GM12878 (cell line): ENCODE data around the gene SNPH. TPM values are rescaled to one million over a fixed set of nuclear protein-coding genes. Genes with fewer than 3 reads are reported as not detected.

Experiments used
- CBFB ChIP-seq: IDR thresholded peaks from 2 replicates; pipeline ENCODE4 v1.6.1; 2016; ENCODE audit warnings: antibody characterized with exemption, low read depth
- CHD4 ChIP-seq: fragments of 200-600 bp; sonication (generic); IDR thresholded peaks from 2 replicates; pipeline ENCODE4 v1.6.1; 2016; ENCODE audit warnings: mild to moderate bottlenecking
- E4F1 ChIP-seq: fragments of 450-650 bp; IDR thresholded peaks from 2 replicates; pipeline ENCODE4 v1.6.1; 2018; ENCODE audit warnings: borderline replicate concordance, mild to moderate bottlenecking; ENCODE audit not compliant: partially characterized antibody
- ELK1 ChIP-seq: IDR thresholded peaks from 2 replicates; pipeline ENCODE4 v1.6.1; 2012; ENCODE audit warnings: low read depth, low read length, improper control_type of control experiment
- ESRRA ChIP-seq: IDR thresholded peaks from 2 replicates; pipeline ENCODE4 v1.6.1; 2012; ENCODE audit warnings: mild to moderate bottlenecking, low read length, improper control_type of control experiment
- HDGF ChIP-seq: fragments of 450-650 bp; IDR thresholded peaks from 2 replicates; pipeline ENCODE4 v1.6.1; 2016; ENCODE audit warnings: antibody characterized with exemption
- IKZF1 ChIP-seq: fragments of 450-650 bp; conservative IDR thresholded peaks from 2 replicates; pipeline ENCODE4 v1.6.1; 2017; ENCODE audit warnings: antibody characterized with exemption, mild to moderate bottlenecking
- JUND ChIP-seq: IDR thresholded peaks from 2 replicates; pipeline ENCODE4 v1.6.1; 2012; ENCODE audit warnings: low read depth, mild to moderate bottlenecking, low read length, improper control_type of control experiment, moderate library complexity
- KLF5 ChIP-seq: fragments of 450-650 bp; IDR thresholded peaks from 2 replicates; pipeline ENCODE4 v1.6.1; 2014; ENCODE audit warnings: mild to moderate bottlenecking; ENCODE audit not compliant: partially characterized antibody
- MEF2A ChIP-seq: IDR thresholded peaks from 2 replicates; pipeline ENCODE4 v1.6.1; 2011; ENCODE audit warnings: low read depth, mild to moderate bottlenecking, low read length, moderate library complexity; ENCODE audit not compliant: insufficient read depth
- MYB ChIP-seq: fragments of 150-350 bp; IDR thresholded peaks from 2 replicates; pipeline ENCODE4 v1.6.1; 2014; ENCODE audit warnings: mild to moderate bottlenecking, low read depth, low read length, borderline replicate concordance
- MYC ChIP-seq: IDR thresholded peaks from 2 replicates; pipeline ENCODE4 v1.6.1; 2011; ENCODE audit warnings: mild to moderate bottlenecking, low read length, moderate library complexity, inconsistent platforms; ENCODE audit not compliant: insufficient read depth, insufficient replicate concordance, insufficient read length, severe bottlenecking
- NFIC ChIP-seq: IDR thresholded peaks from 2 replicates; pipeline ENCODE4 v1.6.1; 2012; ENCODE audit warnings: low read depth, mild to moderate bottlenecking, inconsistent platforms, low read length, moderate library complexity
- NFXL1 ChIP-seq: fragments of 450-650 bp; IDR thresholded peaks from 2 replicates; pipeline ENCODE4 v1.6.1; 2017; ENCODE audit warnings: antibody characterized with exemption, mild to moderate bottlenecking, borderline replicate concordance
- NR2C1 ChIP-seq: fragments of 450-650 bp; IDR thresholded peaks from 2 replicates; pipeline ENCODE4 v1.6.1; 2017; ENCODE audit warnings: antibody characterized with exemption, mild to moderate bottlenecking, moderate library complexity
- NRF1 ChIP-seq: conservative IDR thresholded peaks from 2 replicates; pipeline ENCODE4 v1.6.1; 2011; ENCODE audit warnings: mild to moderate bottlenecking, low read depth, low read length, improper control_type of control experiment
- POLR2AphosphoS2 ChIP-seq: IDR thresholded peaks from 2 replicates; pipeline ENCODE4 v1.6.1; 2011; ENCODE audit warnings: low read depth, mild to moderate bottlenecking, low read length, improper control_type of control experiment, moderate library complexity
- POU2F2 ChIP-seq: IDR thresholded peaks from 3 replicates; pipeline ENCODE4 v1.6.1; 2011; ENCODE audit warnings: low read depth, mild to moderate bottlenecking, low read length, borderline replicate concordance
- RFX5 ChIP-seq: IDR thresholded peaks from 2 replicates; pipeline ENCODE4 v1.6.1; 2011; ENCODE audit warnings: low read depth, low read length, improper control_type of control experiment
- SMAD1 ChIP-seq: fragments of 450-650 bp; IDR thresholded peaks from 2 replicates; pipeline ENCODE4 v1.6.1; 2018; ENCODE audit warnings: mild to moderate bottlenecking, low read depth; ENCODE audit not compliant: partially characterized antibody
- YY1 ChIP-seq: IDR thresholded peaks from 2 replicates; pipeline ENCODE4 v1.6.1; 2011; ENCODE audit warnings: low read depth, mild to moderate bottlenecking, low read length
- ZNF592 ChIP-seq: fragments of 450-650 bp; IDR thresholded peaks from 2 replicates; pipeline ENCODE4 v1.6.1; 2017; ENCODE audit warnings: mild to moderate bottlenecking, moderate library complexity
- polyA plus RNA-seq, 11 experiments: library from polyadenylated mRNA; depleted of rRNA in 4 of 11; unstranded in 6 of 11; stranded (reverse) in 5 of 11; fragments of >200 nt; fragmentation: Nextera tagmentation in 4 of 11; fragmentation: Illumina TruSeq in 1 of 11; extraction: Ambion mirVana in 4 of 11; extraction: Trizol in 1 of 11; gene quantifications; 1 replicate in 1 of 11; 2 replicates in 10 of 11; pipeline versions ENCODE4 v1.2.1 to v1.2.3, GENCODE V29; 2011 to 2016; ENCODE audit warnings: inconsistent platforms in 2 of 11, missing spikeins in 2 of 11, low read depth in 1 of 11
- total RNA-seq, 4 experiments: library from RNA; depleted of rRNA in 3 of 4; stranded (reverse); fragments of >200 nt in 3 of 4; fragmentation: Illumina TruSeq in 1 of 4; extraction: Trizol in 1 of 4; gene quantifications; 2 replicates each; pipeline versions ENCODE4 v1.2.1 to v1.2.3, GENCODE V29; 2013 to 2021

The SNPH gene
- total and polyA plus RNA-seq, 10 of the 15 experiments (the other 5 are each of a cell fraction or from before 2014, with no cell fraction given) = 0.02 to 0.45 (median 0.34) TPM; not detected in 2

- TF ChIP-seq SMAD1 = peak; percentile 26
- no peak for TF ChIP-seq ZNF592
- peak; percentile 87 for TF ChIP-seq KLF5
- peak; percentile 77 for TF ChIP-seq NRF1
- TF ChIP-seq MEF2A = no peak
- no peak; the same call in 1 of the 2 replicates for TF ChIP-seq NFIC
- TF ChIP-seq HDGF = no peak
- peak; percentile 82 for TF ChIP-seq NR2C1
- TF ChIP-seq NFXL1 = no peak
- peak; percentile 99 for TF ChIP-seq YY1
- TF ChIP-seq ELK1 = peak; percentile 89
- TF ChIP-seq IKZF1 = peak; percentile 72
- TF ChIP-seq E4F1 = no peak
- TF ChIP-seq JUND = 0 out of 2 replicates have a peak, but pooled peaks have one; percentile 60
- peak; percentile 73; the same call in 1 of the 2 replicates for TF ChIP-seq POLR2AphosphoS2
- TF ChIP-seq CHD4 = no peak
- TF ChIP-seq RFX5 = 0 out of 2 replicates have a peak, but pooled peaks have one; percentile 44
- TF ChIP-seq CBFB = peak; percentile 84
- TF ChIP-seq MYB = no peak
- no peak for TF ChIP-seq ESRRA
- peak; percentile 70 for TF ChIP-seq MYC
- TF ChIP-seq POU2F2 = peak; percentile 69
These were observed 59.3 kb downstream of the SNPH start (continued) for GRCh38 chr20:1325173-1326030.
